ENCODE results near the gene FOXP1. TPM values are rescaled to one million over a fixed set of nuclear protein-coding genes. Genes with fewer than 3 reads are reported as not detected.

The FOXP1 gene
- total RNA-seq, 4 donors from 2014 or later: 54.2 to 152 (median 129) TPM

- Histone ChIP-seq H3K27me3 (no peaks in the 10 kb centered on the region), H3K9me3 (no peaks in the 10 kb centered on the region), H3K4me1 (peaks cover 0 to 10% of the 10 kb centered on the region in 2 donors), H3K4me3 (no peak overlapping the region), H3K27ac (peak overlapping the region in 1 of 2 donors; percentile 0), H3K36me3 (no peaks in the 10 kb centered on the region)
- no peak for DNase-seq
- no peak for TF ChIP-seq POLR2A (IDR thresholded peaks at IDR 0.05)
- TF ChIP-seq CTCF (IDR thresholded peaks at IDR 0.05): no peak
- intact Hi-C loops (cut with DNase I; ENCODE audit: low total_unique reads): no loop called here
These were observed 506.5 kb downstream of the FOXP1 start for GRCh38 chr3:71077070-71077469.

- Histone ChIP-seq H3K36me3 (no peaks in the 10 kb centered on the region), H3K27me3 (no peaks in the 10 kb centered on the region), H3K4me1 (peaks cover 0 to 10% of the 10 kb centered on the region in 2 donors), H3K4me3 (no peak overlapping the region), H3K27ac (peak overlapping the region in 1 of 2 donors; percentile 0), H3K9me3 (no peaks in the 10 kb centered on the region)
- TF ChIP-seq CTCF (IDR thresholded peaks at IDR 0.05): no peak
- no peak for TF ChIP-seq POLR2A (IDR thresholded peaks at IDR 0.05)
- no peak for DNase-seq
- intact Hi-C loops (cut with DNase I; ENCODE audit: low total_unique reads): no loop called here
These were observed 507.0 kb downstream of the FOXP1 start for GRCh38 chr3:71076361-71077002.

- DNase-seq: no peak
- H3K27ac ChIP-seq: no peak overlapping the region
- TF ChIP-seq POLR2A (IDR thresholded peaks at IDR 0.05) (no peak), CTCF (IDR thresholded peaks at IDR 0.05) (no peak)
- peaks cover 0 to 6% of the 10 kb centered on the region in 2 donors for H3K4me1 ChIP-seq
- H3K27me3 ChIP-seq: no peaks in the 10 kb centered on the region
- no peak overlapping the region for H3K4me3 ChIP-seq
- no peaks in the 10 kb centered on the region for H3K9me3 ChIP-seq
- H3K36me3 ChIP-seq: no peaks in the 10 kb centered on the region
- intact Hi-C loops (cut with DNase I; ENCODE audit: low total_unique reads): no loop called here
These were observed 508.0 kb downstream of the FOXP1 start for GRCh38 chr3:71075494-71075893.

GRCh38 chr3:71074423-71074822 is 509.1 kb downstream of the FOXP1 start:
- Histone ChIP-seq H3K27me3 (no peaks in the 10 kb centered on the region), H3K27ac (no peak overlapping the region), H3K4me1 (no peaks in the 10 kb centered on the region), H3K36me3 (no peaks in the 10 kb centered on the region), H3K9me3 (no peaks in the 10 kb centered on the region), H3K4me3 (no peak overlapping the region)
- DNase-seq: no peak
- intact Hi-C loops (cut with DNase I; ENCODE audit: low total_unique reads): no loop called here
- no peak for TF ChIP-seq CTCF (IDR thresholded peaks at IDR 0.05)
- TF ChIP-seq POLR2A (IDR thresholded peaks at IDR 0.05): no peak

GRCh38 chr3:71072986-71073385 is 510.5 kb downstream of the FOXP1 start:
- no peak overlapping the region for H3K27ac ChIP-seq
- intact Hi-C loops (cut with DNase I; ENCODE audit: low total_unique reads): no loop called here
- H3K4me3 ChIP-seq: no peak overlapping the region
- no peaks in the 10 kb centered on the region for H3K4me1 ChIP-seq
- no peaks in the 10 kb centered on the region for H3K27me3 ChIP-seq
- TF ChIP-seq POLR2A (IDR thresholded peaks at IDR 0.05) (no peak), CTCF (IDR thresholded peaks at IDR 0.05) (no peak)
- no peaks in the 10 kb centered on the region for H3K9me3 ChIP-seq
- DNase-seq: no peak
- no peaks in the 10 kb centered on the region for H3K36me3 ChIP-seq

All from uterus (tissue), 4 donors.